Fibroblast of mammary gland (primary cell): ENCODE results near the gene QPRT.
A peak's percentile ranks its signal among the peaks of the same experiment; 100 is the strongest.
"Not testable (repeated sequence)": the region's sequence is repeated elsewhere in the genome, so short reads cannot be mapped to it uniquely, and the experiment has no call there.

ENCODE experiments used
- DNase-seq: peaks from one replicate; pipeline ENCODE4 v3.0.0-alpha.2; 2010; ENCODE audit warnings: low read depth
- H3K4me3 ChIP-seq: 2 replicates; pipeline ENCODE4 v1.5.1; 2011; ENCODE audit warnings: low read depth, mild to moderate bottlenecking, low read length, moderate library complexity; ENCODE audit not compliant: control insufficient read depth
- CTCF ChIP-seq: conservative IDR thresholded peaks from 2 replicates; pipeline ENCODE4 v1.5.1; 2011; ENCODE audit warnings: low read depth, low read length, inconsistent platforms; ENCODE audit not compliant: control insufficient read depth, insufficient read depth

Gene QPRT

GRCh38 chr16:29726845-29727377, 47.9 kb downstream of the QPRT start:
- no peak for TF ChIP-seq CTCF
- no peak overlapping the region for H3K4me3 ChIP-seq
- DNase-seq, result no peak

GRCh38 chr16:29727452-29727851, 48.5 kb downstream of the QPRT start:
- no peak for TF ChIP-seq CTCF
- no peak overlapping the region for H3K4me3 ChIP-seq
- no peak for DNase-seq

- H3K4me3 ChIP-seq, result no peak overlapping the region
- peak; percentile 47 for DNase-seq
- TF ChIP-seq CTCF, result peak; percentile 74
Observed at GRCh38 chr16:29729116-29729521, 50.1 kb downstream of the QPRT start.

GRCh38 chr16:29730649-29731048, 51.7 kb downstream of the QPRT start:
- H3K4me3 ChIP-seq, result no peak overlapping the region
- DNase-seq, result no peak
- TF ChIP-seq CTCF, result no peak

- not testable (repeated sequence) for H3K4me3 ChIP-seq, DNase-seq
Observed at GRCh38 chr16:29731768-29732601, 53.0 kb downstream of the QPRT start.

GRCh38 chr16:29734786-29735185, 55.8 kb downstream of the QPRT start:
- peak; percentile 14 for DNase-seq
- no peak overlapping the region for H3K4me3 ChIP-seq
- TF ChIP-seq CTCF, result no peak

GRCh38 chr16:29736112-29736511, 57.1 kb downstream of the QPRT start:
- no peak for DNase-seq
- TF ChIP-seq CTCF, result no peak
- H3K4me3 ChIP-seq, result no peak overlapping the region
